ENCODE measurements around the gene ARHGAP32.
"Not testable (repeated sequence)": the region's sequence is repeated elsewhere in the genome, so short reads cannot be mapped to it uniquely, and the experiment has no call there.

ARHGAP32 gene

DNA sequence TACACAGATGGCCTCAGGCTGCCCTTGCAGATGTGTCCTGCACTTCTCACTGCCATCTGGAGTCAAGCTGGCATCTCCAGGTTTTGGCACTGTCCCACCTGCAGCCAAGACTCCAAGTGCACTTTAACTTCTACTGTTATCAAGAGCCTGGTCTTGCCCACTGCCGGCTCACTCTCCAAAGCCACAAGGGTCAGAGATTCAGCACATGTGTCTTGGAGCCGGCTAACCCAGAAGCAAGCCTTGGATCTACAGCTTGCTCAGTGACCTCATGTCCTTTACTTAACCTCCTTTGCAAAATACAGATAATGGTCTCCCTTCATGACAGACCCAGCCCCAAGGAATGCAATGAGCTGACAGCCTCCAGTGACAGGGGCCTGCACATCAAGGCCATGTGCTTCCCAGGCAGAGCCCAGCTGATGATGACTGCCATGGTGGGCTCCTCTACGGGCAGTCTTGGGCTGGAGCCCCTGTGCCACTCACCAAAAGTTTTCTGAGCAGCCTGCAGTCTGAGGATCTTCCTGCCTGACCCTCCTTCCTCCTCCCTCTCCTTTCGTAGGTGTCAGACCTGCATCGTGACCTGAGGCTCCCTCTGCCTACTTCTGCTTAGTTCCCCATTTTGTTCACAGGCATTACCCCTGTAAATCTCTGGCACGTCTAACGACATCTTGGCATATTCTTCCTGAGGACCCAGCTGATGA is 258.5 kb downstream of the ARHGAP32 start:
- no peak for DNase-seq (ENCODE audit: low read depth in 2 of 2)

- DNase-seq (ENCODE audit: low read depth in 2 of 2): no peak
Measured at GRCh38 chr11:128931668-128932067, 260.5 kb downstream of the ARHGAP32 start.

DNA sequence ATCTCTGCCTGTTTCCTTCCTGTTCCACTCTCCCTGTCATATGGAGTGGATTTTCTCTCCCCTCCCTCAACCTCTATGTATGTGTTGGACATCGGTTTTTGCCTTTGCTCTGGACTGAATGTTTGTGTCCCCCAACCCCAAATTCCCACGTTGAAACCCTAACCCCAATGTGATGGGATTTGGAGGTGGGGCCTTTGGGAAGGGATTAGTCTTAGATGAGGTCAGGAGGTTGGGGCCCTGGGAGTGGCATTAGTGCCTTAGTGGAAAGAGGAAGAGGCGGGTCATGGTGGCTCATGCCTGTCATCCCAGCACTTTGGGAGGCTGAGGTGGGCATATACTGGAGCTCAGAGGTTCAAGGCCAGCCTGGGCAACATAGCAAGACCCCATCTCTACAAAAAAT is 261.1 kb downstream of the ARHGAP32 start:
- no peak for DNase-seq (ENCODE audit: low read depth in 2 of 2)

- no peak for DNase-seq (ENCODE audit: low read depth in 2 of 2)
Measured at GRCh38 chr11:128929991-128930390, 262.1 kb downstream of the ARHGAP32 start.

DNA sequence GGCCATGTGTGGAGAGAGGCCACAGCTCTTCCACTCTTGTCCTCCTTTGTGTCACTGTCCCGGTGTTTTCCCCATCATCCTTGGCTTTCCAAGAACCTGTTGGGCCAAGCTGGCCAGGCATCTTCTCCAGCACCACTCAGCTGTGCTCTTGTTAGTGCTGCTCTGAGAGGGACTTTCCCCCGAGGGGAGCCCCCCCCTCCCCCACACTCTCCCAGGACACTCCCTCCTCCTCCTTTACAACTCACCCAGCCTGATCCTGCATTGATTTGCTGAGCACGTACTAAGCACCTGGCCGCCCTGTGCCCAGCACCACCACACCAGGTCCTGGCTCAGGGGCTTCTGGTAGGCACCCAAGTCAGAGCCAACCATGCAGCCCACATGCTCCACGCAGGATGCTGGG is 262.7 kb downstream of the ARHGAP32 start:
- no peak for DNase-seq (ENCODE audit: low read depth in 2 of 2)

GRCh38 chr11:128928400-128928799 is 263.7 kb downstream of the ARHGAP32 start:
- no peak for DNase-seq (ENCODE audit: low read depth in 2 of 2)

DNA sequence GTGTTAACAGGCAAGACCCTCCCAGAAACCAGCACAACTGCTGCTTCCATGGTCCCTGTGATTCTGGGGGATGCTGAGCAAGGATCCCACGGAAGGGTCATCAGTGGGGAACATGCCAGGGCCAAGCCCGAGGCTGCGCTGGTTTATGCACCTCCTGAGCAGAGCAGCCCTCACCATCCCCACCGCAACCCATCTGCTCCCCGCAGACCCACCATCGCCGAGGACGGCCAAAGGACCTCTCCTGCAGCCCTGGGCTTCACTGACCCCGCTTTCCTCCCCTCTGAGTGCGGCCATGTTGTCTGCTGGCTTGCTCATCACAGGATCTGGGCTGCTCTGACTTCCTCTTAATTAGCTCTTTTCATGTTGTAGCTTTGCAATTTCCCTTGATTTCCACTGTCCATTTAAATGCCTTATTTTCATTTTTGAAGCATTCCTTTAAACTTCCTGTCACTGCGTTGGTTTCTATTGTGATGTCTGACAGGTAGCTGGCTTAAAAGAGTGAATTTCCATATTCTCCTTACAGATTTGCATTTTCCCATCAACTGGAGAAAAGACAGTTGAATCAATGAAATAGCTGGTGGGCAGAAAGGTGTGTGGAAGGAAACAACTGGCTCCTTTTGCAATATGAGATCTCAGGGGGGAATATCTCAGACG is 264.3 kb downstream of the ARHGAP32 start:
- DNase-seq (ENCODE audit: low read depth in 2 of 2): no peak

GRCh38 chr11:128927108-128927461 is 265.0 kb downstream of the ARHGAP32 start:
- DNase-seq (ENCODE audit: low read depth in 2 of 2): no peak

DNA sequence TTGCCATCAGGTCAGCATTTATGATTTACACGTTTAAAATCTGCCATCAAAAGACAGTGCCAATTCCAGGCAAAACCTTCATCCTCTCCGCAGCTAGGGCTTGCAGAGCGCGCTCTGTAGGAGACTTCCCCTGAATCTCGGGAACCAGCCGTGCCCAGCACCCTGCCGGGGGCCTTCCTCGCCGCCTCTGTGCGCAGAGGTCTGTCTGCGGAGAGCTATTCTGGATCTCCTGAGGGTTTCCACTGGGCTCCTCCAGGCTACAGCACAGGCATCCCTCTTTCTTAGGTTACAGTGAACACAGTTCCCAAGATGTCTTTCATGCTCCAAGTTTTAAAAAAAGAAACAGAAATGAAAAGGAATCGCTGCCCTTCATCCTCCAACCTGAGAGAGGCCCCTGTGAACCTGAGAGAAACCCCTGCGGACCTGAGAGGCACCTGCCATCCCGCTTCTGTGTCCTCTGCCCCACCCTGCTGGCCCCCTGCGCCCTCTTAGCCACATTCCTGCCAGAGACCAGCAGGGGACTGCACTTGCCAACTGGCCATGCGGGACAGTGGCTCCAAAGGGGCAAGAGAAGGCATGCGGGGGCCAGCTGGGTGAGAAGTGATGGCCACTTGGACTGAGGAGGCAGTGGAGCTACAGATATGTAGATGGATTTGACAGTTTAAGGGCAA is 265.6 kb downstream of the ARHGAP32 start:
- no peak for DNase-seq (ENCODE audit: low read depth in 2 of 2)

DNA sequence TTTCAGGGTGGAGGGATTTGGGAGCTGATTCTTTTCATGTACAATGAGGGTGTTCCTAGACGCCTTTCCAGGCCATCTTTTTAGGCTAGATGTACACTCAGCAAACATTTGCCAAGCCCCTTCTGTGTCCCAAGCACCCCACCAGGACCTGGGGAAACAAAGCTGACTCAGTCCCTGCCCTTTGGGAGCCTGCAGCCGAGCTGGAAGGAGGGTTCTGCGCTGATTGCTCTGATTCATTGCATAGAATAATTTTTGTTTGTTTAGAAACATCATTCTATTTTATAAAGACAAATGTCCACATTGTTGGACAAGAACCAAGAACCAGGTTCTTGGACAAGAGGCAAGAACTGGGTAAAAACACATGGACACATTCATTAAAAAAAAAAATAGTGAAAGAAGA is 266.1 kb downstream of the ARHGAP32 start:
- no peak for DNase-seq (ENCODE audit: low read depth in 2 of 2)

DNA sequence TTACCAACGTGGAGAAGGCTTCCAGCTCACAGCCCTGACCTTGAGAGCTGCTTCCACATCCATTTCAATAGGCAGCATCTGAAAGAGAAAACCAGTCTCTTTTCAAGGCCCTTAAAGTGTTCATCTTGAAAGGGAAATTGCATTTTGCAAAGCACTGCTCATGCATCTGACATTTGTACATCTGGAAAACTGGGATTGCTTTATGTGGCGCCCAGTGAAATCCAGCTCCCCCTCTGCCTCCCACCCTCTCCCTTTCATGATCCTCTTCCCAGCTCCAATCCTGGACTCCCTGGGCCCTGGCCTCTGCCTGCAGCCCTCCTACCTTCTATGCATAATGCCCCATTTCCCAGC is 266.9 kb downstream of the ARHGAP32 start:
- DNase-seq (ENCODE audit: low read depth in 2 of 2): no peak

- no peak for DNase-seq (ENCODE audit: low read depth in 2 of 2)
Measured at GRCh38 chr11:128924510-128925249, 267.4 kb downstream of the ARHGAP32 start.

GRCh38 chr11:128924104-128924503 is 268.0 kb downstream of the ARHGAP32 start:
- no peak for DNase-seq (ENCODE audit: low read depth in 2 of 2)

GRCh38 chr11:128921793-128922192 is 270.3 kb downstream of the ARHGAP32 start:
- DNase-seq (ENCODE audit: low read depth in 2 of 2): no peak

GRCh38 chr11:128920666-128921065 is 271.5 kb downstream of the ARHGAP32 start:
- DNase-seq (ENCODE audit: low read depth in 2 of 2): no peak

- DNase-seq (ENCODE audit: low read depth in 2 of 2): not testable (repeated sequence)
Measured at GRCh38 chr11:128919635-128920034, 272.5 kb downstream of the ARHGAP32 start.

DNA sequence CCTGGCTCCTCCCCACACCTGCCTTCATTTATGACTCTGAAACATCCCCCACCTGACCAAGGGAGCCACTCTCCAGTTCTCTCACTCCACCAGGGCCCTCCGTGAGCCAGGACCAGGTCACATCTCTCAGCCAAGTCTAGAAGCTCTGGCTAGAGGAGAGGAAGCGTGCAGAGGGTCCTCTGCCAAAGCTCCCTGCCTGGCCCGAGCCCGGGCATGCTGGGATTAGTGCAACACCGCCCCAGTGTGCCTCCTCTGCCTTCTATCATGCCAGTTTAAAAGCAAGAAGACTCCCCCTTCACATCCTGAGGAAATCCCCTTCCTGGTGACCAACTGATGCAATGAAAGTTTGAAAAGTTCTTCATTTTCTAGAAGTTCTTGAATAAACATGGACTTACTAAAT is 272.9 kb downstream of the ARHGAP32 start:
- DNase-seq (ENCODE audit: low read depth in 2 of 2): no peak

DNA sequence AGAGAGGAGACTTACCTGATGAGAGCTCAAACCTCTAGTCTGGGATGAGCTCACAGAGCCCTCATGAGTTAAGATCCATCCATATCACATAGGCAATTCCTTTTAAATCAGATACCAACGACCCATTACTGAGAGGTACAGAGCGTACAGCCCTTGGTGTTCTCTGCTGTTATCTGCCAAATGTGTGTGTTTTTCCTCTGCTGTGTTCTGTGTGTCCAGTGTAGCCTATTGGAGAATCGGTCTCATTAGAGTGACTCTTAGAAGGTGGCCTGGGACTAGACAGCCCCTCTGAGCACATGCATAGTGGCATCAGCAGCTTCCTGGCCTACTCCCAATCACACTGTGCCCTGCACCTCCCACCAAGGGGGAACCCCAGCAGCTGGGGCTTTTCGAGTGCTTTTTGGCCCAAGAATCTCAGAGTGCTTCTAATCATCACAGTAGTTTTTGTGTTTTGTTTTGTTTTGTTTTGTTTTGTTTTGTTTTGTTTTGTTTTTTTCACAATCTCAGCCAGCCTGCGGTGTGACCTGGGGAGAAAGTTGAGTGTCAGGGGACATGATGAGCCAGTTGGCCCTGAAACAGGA is 274.9 kb downstream of the ARHGAP32 start:
- no peak for DNase-seq (ENCODE audit: low read depth in 2 of 2)

DNA sequence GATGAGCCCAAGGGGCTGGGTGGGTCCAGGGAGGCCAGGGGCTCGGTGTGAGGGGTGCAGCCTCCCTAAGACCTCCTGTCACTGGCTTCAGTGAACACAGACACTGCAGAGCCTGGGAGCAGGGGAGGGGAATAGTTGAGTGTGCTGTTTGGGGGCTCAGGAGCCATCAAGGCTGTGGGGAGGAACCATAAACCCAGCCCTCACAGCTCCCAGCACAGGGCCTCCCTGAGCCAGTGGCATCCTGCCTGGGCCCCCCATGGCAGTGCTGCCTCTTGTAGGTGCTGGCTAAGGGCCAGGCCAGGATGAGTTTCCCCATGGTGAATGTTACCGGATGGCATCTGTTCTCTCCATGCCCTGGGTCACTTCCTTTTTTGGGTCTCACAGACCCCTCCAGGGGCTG is 275.4 kb downstream of the ARHGAP32 start:
- no peak for DNase-seq (ENCODE audit: low read depth in 2 of 2)

GRCh38 chr11:128916037-128916572 is 276.0 kb downstream of the ARHGAP32 start:
- no peak for DNase-seq (ENCODE audit: low read depth in 2 of 2)

- DNase-seq (ENCODE audit: low read depth in 2 of 2): no peak
Measured at GRCh38 chr11:128915149-128915521, 277.0 kb downstream of the ARHGAP32 start.
